Left ventricle myocardium inferior (tissue), 1 donor: ENCODE results near the gene WBP4. TPM values are rescaled to one million over a fixed set of nuclear protein-coding genes. Genes with fewer than 3 reads are reported as not detected.
A peak's percentile ranks its signal among the peaks of the same experiment; 100 is the strongest.

Source experiments
- DNase-seq: peaks from one replicate; pipeline ENCODE4 v3.0.0-alpha.2; 2020
- H3K27ac ChIP-seq: fragments of 200-600 bp; replicated peaks from 2 replicates; pipeline ENCODE4 v1.8.0; 2021
- H3K27me3 ChIP-seq: fragments of 200-600 bp; 2 replicates; pipeline ENCODE4 v1.8.0; 2021; ENCODE audit warnings: low read depth
- H3K36me3 ChIP-seq: fragments of 200-600 bp; 2 replicates; pipeline ENCODE4 v1.8.0; 2021
- H3K4me1 ChIP-seq: fragments of 200-600 bp; 2 replicates; pipeline ENCODE4 v1.8.0; 2021
- H3K4me3 ChIP-seq: fragments of 200-600 bp; 2 replicates; pipeline ENCODE4 v1.8.0; 2021; ENCODE audit warnings: mild to moderate bottlenecking, moderate library complexity
- H3K9me3 ChIP-seq: fragments of 200-600 bp; replicated peaks from 2 replicates; pipeline ENCODE4 v1.8.0; 2021
- CTCF ChIP-seq: fragments of 200-600 bp; IDR thresholded peaks from 2 replicates; pipeline ENCODE4 v1.8.0; 2021; ENCODE audit warnings: antibody characterized with exemption, mild to moderate bottlenecking, borderline replicate concordance
- intact Hi-C: fragments of 100-400 bp; cut with micrococcal nuclease; formaldehyde crosslinking; loops from one replicate; pipeline ENCODE4 v1.11.0; 2022
- total RNA-seq: library from RNA; stranded (reverse); fragmentation: NEBNext Ultra II Directional; extraction: Animal tissue kit (Norgen Biotek cat#: 25700); gene quantifications from one replicate; pipeline ENCODE4 v1.2.1, GENCODE V29; 2021
- donor health status: DM: no; HTN: yes; CAD: no; lungs with severe emphysema.

WBP4 gene
- total RNA-seq, 1 donor from 2014 or later = 22.6 TPM

GRCh38 chr13:41061914-41062837, 867 bp downstream of the WBP4 start:
- H3K36me3 ChIP-seq = peaks cover 20% of the 10 kb centered on the region
- H3K4me3 ChIP-seq = peak overlapping the region; percentile 79
- H3K27ac ChIP-seq = peak overlapping the region; percentile 98
- intact Hi-C loops = no loop called here
- H3K4me1 ChIP-seq = peaks cover 90% of the 10 kb centered on the region
- H3K27me3 ChIP-seq = no peaks in the 10 kb centered on the region
- DNase-seq = no peak
- no peaks in the 10 kb centered on the region for H3K9me3 ChIP-seq
- no peak for TF ChIP-seq CTCF

GRCh38 chr13:41064493-41064892, 3.2 kb downstream of the WBP4 start:
- Histone ChIP-seq H3K4me3 (peak overlapping the region; percentile 79), H3K27ac (peak overlapping the region; percentile 98), H3K27me3 (no peaks in the 10 kb centered on the region), H3K9me3 (no peaks in the 10 kb centered on the region), H3K4me1 (peaks cover 74% of the 10 kb centered on the region), H3K36me3 (peaks cover 43% of the 10 kb centered on the region)
- no peak for DNase-seq
- intact Hi-C loops = no loop called here
- TF ChIP-seq CTCF = no peak

- no peaks in the 10 kb centered on the region for H3K9me3 ChIP-seq
- H3K27me3 ChIP-seq = no peaks in the 10 kb centered on the region
- intact Hi-C loops = no loop called here
- peaks cover 49% of the 10 kb centered on the region for H3K36me3 ChIP-seq
- H3K27ac ChIP-seq = peak overlapping the region; percentile 98
- H3K4me1 ChIP-seq = peaks cover 71% of the 10 kb centered on the region
- peak overlapping the region; percentile 79 for H3K4me3 ChIP-seq
- DNase-seq = no peak
- no peak for TF ChIP-seq CTCF
These were observed 3.8 kb downstream of the WBP4 start for GRCh38 chr13:41065078-41065477.

- Histone ChIP-seq H3K36me3 (peaks cover 93% of the 10 kb centered on the region), H3K4me1 (no peaks in the 10 kb centered on the region), H3K9me3 (no peaks in the 10 kb centered on the region), H3K27me3 (no peaks in the 10 kb centered on the region), H3K4me3 (no peak overlapping the region), H3K27ac (no peak overlapping the region)
- DNase-seq = no peak
- intact Hi-C loops = no loop called here
- TF ChIP-seq CTCF = no peak
These were observed 13.2 kb downstream of the WBP4 start for GRCh38 chr13:41074523-41074922.

- Histone ChIP-seq H3K4me1 (no peaks in the 10 kb centered on the region), H3K9me3 (no peaks in the 10 kb centered on the region), H3K36me3 (peaks cover 93% of the 10 kb centered on the region), H3K27me3 (no peaks in the 10 kb centered on the region), H3K4me3 (no peak overlapping the region), H3K27ac (no peak overlapping the region)
- peak; percentile 64 for TF ChIP-seq CTCF
- no peak for DNase-seq
- intact Hi-C loops = loop anchor here (5.0 kb wide), 1 partner anchor 147 kb away; no protein-coding TSS in a partner anchor
These were observed 13.7 kb downstream of the WBP4 start for GRCh38 chr13:41075034-41075433.
